GM12875 (cell line): ENCODE measurements around the gene SRSF1.

Experiments used
- H3K4me3 ChIP-seq: one replicate; pipeline ENCODE4 v1.5.1; 2011; ENCODE audit warnings: low read depth, low read length, control low read depth
- TF ChIP-seq, protein P1 (sequence below): IDR thresholded peaks from 2 replicates; pipeline ENCODE4 v1.5.1; 2011; ENCODE audit warnings: low read depth, mild to moderate bottlenecking, control low read depth, inconsistent platforms, low read length, moderate library complexity, borderline replicate concordance; ENCODE audit not compliant: insufficient read depth

SRSF1 gene

DNA sequence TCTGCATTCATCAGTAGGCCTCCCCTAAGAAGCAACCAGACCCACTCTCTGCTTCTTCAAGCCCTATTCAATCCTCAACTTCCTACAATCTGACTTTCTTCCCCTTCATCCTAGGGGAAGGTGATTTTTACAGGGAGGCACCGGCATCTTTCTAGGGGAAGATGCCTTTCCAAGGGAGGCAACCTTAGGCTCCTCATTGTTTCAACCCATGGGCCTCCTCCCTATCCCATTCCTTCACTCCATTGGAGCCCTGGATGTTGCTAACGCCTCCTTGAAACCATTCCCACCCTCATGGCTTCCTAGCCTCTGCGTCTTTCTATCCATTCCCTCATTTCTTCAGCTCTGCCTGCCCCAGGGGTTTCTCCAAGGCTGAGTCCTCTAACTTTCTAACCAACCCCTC, 49.2 kb downstream of the SRSF1 start:
- no peak overlapping the region for H3K4me3 ChIP-seq
- TF ChIP-seq, protein P1, sequence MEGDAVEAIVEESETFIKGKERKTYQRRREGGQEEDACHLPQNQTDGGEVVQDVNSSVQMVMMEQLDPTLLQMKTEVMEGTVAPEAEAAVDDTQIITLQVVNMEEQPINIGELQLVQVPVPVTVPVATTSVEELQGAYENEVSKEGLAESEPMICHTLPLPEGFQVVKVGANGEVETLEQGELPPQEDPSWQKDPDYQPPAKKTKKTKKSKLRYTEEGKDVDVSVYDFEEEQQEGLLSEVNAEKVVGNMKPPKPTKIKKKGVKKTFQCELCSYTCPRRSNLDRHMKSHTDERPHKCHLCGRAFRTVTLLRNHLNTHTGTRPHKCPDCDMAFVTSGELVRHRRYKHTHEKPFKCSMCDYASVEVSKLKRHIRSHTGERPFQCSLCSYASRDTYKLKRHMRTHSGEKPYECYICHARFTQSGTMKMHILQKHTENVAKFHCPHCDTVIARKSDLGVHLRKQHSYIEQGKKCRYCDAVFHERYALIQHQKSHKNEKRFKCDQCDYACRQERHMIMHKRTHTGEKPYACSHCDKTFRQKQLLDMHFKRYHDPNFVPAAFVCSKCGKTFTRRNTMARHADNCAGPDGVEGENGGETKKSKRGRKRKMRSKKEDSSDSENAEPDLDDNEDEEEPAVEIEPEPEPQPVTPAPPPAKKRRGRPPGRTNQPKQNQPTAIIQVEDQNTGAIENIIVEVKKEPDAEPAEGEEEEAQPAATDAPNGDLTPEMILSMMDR, result no peak

GRCh38 chr17:57957120-57957850, 49.8 kb downstream of the SRSF1 start:
- TF ChIP-seq, protein P1, result no peak
- H3K4me3 ChIP-seq, result no peak overlapping the region

DNA sequence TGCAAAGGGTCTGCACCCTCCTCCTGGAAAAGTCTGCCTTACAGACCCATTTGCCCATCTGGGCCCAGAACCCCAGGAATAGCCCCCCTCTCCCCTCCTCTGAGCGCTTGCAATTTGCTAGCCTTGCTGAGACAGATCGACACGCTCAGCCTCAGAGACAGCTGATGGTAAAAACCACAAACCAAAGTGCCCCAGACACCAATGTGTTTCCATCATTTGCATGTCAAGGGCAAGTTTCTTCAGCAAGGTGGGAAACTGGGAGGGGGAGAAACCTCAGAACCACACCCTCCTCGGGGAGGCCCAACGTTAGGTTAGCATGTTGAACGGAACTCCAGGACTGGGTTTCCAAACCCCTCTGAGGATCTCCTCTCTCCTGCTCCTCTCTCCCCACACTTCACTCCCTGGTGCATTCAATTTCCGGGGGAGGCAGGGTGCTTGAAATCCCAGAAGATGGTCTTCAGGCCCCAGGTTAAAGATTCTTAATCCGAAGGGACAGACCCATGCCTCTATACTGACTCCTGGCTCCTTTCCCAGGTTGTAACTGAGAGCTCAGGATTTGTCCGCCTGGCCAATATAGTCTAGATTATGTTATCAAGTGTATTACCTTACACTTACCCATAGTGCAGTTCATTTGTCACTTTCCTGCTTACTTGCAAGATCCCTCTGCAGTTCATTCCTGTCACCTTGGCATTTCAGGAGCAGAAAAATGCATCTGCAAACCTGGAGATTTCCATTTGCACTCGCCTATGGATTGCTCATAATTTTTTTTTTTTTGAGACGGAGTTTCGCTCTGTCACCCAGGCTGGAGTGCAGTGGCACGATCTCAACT, 50.5 kb downstream of the SRSF1 start:
- TF ChIP-seq, protein P1, result no peak
- H3K4me3 ChIP-seq, result no peak overlapping the region

DNA sequence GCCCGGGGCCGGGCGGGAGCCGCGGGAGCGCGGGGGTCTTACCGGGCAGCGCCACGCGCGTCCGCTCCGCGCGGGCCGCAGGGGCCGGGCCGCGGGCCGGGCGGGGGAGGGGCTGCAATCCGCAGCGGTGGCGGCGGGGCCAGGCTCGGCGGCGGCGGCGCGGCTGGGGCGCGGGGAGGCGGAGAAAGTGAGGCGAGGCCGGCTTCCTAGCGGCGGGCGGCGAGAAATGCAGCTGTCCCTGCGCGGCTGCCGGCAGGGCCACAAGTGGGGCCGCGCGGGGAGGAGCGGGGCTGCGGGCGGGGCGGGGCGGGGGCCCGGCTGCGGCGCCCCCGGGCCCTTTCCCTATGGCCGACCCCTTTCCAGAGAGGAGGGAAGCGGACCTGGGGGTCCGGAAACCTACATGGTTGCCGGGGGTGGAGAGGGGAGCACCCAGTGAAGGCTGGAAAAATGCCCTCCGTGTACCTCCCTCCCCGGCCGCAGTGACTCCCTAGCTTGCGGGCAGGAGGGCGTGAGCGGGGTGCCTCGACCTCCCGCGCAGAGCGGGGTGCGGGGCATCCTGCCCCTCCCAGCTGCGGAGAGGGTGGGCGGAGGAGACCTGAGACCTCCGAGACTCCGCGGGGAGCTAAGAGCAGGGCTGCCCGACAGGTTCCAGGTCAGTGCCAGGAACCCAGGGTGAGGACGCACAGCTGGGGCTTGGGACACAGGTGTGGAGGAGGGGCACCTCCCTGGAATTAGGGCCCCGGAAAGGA, 51.7 kb downstream of the SRSF1 start, which contains the start of gene CUEDC1:
Gene CUEDC1 (minus strand): TSS at position 230 of the 749 bp plus-strand sequence. CDS start 69,848 bp downstream, outside the sequence.
- H3K4me3 ChIP-seq, result peak within 1 kb of the TSS; percentile 44
- TF ChIP-seq, protein P1, result peak; percentile 42; the same call in 1 of the 2 replicates

DNA sequence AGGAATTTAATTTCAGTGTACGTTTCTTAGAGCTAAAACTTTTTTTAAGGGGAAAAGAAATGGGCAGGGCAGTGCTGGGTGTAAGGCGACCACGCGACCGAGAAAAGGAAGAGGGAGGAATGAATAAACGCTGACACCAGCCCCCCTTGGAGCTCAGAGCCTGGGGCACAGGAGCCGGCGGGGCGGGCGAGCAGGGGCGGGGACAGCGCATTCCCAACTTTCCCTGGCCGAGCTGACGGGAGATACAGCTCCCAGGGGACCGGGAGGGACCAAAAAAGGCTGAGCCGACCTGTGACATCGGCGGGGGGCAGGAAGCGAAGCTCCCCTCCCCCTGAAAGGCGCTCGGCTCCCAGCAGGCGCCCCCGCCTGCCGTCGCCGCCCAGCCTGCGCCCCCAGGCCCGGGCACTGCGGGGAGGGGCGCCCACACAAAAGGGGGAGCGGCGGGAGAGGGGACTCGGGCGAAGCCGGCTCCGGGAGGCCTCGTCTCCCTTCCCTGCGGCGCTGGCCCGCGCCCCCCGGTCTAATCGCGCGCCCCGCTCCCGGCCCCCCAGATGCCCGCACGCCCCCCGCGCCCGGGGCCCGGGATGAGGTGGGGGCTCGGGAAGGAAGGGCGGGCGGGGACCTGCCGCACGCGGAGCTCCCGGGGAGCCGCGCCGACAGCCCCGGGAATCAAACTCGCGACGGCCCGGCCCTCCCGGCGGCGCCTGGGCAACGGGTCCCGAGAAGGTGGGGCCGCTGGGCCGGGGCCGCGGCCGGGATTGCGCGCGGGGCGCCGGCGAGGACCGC, 52.5 kb downstream of the SRSF1 start:
- TF ChIP-seq, protein P1, result no peak
- H3K4me3 ChIP-seq, result peak overlapping the region; percentile 40

DNA sequence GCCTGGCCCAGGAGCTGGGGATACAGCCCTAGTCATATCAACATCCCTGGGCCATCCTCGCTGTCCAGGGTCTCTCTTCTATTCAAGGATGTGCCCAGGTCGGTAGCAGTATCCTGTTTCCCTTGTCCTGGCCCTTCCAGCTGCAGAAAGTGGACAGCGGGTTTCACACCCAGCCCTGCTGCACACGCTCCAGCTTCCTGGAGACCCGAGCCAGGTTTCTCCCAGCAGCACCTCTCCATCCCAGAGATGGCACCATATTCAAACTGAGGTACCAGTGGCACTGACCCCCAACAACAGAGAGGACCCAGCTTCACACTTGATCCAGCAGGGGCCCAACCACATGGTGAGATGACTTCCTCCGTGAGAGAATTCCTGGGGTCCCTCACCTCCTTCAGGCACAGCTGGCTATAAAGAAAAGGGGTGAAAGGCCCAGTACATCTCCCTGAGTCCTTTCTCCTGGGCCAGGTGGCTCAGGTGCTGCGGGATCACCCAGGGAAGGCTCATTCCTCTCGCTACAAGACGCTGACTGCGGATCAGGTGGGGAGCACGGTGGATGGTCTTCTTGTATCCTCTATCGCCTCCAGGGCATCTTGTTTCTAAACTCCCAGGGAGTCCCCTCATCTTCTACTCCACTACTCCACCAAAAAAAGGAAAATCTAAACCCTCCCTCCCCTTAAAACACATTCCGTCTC, 53.2 kb downstream of the SRSF1 start:
- no peak overlapping the region for H3K4me3 ChIP-seq
- TF ChIP-seq, protein P1, result no peak
